Raji (cell line): Measurements from ENCODE around the gene STH.

ENCODE experiments used
- POLR2A ChIP-seq: IDR thresholded peaks from 2 replicates; pipeline ENCODE4 v1.6.1; 2011; ENCODE audit warnings: low read depth, low read length, control low read depth; ENCODE audit not compliant: insufficient read depth

The STH gene

DNA sequence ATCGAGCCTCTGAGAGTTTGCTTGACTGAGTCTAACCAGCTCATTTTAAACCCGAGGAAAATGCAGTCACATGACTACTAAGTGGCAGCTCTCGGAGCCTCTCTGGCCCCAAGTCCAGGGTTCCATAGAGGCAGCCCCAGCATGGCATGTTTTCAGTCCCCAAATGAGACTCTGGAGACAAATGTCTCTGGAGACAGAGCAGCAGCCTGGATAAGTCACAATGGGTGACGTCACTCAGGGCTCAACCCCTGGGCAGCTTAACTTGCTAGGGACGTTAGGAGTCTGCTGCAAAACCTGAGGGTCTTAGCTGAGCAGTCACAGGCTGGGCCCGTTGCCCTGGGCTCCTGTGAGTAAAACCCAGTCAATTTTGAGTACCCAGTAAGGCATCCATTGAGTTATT, 6.9 kb upstream of the STH start:
- no peak for TF ChIP-seq POLR2A

DNA sequence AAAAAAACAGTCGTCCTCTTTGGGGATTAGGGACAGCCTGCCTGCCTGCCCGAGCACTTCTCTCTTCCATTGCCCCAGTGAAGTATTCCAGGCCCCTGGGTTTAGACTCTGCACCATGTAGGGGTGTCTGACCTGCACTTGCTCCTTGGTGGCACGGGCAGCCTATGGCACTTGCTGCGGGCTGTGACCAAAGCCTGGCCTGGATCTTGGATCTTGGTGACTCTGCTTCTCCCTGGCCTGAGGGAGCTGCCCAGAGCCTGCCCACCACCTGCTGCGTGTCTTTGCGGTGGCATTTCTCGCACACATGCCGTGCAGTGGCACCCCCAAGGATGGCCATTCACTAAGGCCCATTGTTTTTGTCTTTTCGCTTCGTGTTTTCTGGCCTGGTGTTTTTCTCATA, 6.1 kb upstream of the STH start:
- TF ChIP-seq POLR2A: no peak

DNA sequence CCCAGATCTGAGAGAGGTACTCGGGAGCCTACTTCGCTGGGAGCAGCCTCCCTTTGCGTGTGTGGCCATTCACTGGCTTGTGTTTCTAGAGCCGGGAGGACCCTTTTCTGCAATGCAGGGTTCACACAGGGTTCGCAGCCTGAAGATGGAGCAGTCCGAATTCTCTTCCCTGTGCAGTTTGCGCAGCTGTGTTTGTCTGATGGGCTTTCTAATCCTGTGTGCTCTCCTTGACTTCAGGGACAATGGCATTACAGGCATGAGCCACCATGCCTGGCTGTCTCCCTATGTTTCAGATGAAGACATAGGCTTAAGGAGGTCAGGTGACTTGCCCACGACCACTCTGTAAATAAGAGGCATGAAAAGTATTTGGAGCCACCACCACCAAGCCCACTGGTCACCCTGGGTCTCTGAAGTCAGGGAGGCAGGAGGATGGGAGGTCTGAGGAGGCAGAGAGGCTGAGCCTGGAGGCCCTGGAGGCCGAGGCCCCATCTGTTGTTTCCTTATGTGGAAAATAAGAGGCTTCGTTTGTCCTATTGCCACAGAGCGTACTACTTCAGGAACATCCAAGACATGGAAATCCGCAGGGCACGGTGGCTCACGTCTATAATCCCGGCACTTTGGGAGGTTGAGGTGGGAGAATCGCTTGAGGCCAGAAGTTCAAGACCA, 5.0 kb upstream of the STH start:
- no peak for TF ChIP-seq POLR2A

DNA sequence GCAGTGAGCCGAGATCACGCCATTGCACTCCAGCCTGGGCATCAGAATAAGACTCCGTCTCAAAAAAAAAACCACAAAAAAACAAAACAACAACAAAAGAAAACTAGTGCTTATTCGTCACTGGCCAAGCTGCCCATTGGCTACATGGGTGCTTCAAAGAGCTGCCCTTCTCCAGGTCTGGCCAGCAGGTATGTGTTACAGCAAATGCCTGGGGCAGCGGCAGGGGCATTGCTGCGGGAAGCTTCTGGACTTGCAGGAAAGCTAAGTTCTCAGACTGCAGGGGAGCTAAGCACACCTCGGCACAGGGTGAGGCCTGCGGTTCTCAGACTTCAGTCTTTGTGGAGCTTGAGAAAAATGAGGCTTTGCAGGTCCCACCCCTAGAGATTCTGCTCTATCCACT, 4.1 kb upstream of the STH start:
- TF ChIP-seq POLR2A: no peak

DNA sequence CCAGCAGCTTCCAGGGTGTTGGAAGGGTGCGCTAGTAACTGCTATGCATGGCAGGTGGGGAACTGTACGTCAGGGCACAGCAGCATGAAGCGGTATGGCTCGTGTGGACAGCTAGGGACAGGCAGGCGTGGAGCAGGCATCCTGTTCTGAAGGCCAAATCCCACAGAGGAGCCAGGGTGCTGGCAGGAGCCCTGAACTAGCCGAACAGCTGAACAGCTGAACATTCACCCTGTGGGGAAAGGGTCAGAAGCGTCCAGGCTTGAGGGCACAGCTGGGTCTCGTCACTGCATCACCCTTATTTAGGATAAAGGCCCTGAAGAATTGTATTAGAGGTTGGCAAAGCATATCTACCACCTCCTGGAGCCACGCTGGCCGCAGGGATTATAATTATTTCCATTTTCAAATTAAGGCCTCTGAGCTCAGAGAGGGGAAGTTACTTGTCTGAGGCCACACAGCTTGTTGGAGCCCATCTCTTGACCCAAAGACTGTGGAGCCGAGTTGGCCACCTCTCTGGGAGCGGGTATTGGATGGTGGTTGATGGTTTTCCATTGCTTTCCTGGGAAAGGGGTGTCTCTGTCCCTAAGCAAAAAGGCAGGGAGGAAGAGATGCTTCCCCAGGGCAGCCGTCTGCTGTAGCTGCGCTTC, 3.3 kb upstream of the STH start:
- TF ChIP-seq POLR2A: no peak

DNA sequence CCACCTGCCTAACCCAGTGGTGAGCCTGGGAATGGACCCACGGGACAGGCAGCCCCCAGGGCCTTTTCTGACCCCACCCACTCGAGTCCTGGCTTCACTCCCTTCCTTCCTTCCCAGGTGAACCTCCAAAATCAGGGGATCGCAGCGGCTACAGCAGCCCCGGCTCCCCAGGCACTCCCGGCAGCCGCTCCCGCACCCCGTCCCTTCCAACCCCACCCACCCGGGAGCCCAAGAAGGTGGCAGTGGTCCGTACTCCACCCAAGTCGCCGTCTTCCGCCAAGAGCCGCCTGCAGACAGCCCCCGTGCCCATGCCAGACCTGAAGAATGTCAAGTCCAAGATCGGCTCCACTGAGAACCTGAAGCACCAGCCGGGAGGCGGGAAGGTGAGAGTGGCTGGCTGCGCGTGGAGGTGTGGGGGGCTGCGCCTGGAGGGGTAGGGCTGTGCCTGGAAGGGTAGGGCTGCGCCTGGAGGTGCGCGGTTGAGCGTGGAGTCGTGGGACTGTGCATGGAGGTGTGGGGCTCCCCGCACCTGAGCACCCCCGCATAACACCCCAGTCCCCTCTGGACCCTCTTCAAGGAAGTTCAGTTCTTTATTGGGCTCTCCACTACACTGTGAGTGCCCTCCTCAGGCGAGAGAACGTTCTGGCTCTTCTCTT, 2.6 kb upstream of the STH start:
- no peak for TF ChIP-seq POLR2A

DNA sequence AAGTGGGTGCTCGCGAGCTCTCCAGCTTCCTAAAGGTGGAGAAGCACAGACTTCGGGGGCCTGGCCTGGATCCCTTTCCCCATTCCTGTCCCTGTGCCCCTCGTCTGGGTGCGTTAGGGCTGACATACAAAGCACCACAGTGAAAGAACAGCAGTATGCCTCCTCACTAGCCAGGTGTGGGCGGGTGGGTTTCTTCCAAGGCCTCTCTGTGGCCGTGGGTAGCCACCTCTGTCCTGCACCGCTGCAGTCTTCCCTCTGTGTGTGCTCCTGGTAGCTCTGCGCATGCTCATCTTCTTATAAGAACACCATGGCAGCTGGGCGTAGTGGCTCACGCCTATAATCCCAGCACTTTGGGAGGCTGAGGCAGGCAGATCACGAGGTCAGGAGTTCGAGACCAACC, 1.9 kb upstream of the STH start:
- TF ChIP-seq POLR2A: no peak

DNA sequence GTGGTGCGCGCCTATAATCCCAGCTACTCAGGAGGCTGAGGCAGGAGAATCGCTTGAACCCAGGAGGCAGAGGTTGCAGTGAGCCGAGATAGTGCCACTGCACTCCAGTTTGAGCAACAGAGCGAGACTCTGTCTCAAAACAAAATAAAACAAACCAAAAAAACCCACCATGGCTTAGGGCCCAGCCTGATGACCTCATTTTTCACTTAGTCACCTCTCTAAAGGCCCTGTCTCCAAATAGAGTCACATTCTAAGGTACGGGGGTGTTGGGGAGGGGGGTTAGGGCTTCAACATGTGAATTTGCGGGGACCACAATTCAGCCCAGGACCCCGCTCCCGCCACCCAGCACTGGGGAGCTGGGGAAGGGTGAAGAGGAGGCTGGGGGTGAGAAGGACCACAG, 1.4 kb upstream of the STH start:
- no peak for TF ChIP-seq POLR2A

DNA sequence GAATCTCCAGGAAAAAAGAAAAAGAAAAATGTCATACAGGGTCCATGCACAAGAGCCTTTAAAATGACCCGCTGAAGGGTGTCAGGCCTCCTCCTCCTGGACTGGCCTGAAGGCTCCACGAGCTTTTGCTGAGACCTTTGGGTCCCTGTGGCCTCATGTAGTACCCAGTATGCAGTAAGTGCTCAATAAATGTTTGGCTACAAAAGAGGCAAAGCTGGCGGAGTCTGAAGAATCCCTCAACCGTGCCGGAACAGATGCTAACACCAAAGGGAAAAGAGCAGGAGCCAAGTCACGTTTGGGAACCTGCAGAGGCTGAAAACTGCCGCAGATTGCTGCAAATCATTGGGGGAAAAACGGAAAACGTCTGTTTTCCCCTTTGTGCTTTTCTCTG, 845 bp downstream of the STH start:
- TF ChIP-seq POLR2A: no peak

DNA sequence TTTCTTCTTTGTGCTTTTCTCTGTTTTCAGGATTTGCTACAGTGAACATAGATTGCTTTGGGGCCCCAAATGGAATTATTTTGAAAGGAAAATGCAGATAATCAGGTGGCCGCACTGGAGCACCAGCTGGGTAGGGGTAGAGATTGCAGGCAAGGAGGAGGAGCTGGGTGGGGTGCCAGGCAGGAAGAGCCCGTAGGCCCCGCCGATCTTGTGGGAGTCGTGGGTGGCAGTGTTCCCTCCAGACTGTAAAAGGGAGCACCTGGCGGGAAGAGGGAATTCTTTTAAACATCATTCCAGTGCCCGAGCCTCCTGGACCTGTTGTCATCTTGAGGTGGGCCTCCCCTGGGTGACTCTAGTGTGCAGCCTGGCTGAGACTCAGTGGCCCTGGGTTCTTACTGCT, 1.2 kb downstream of the STH start:
- no peak for TF ChIP-seq POLR2A

DNA sequence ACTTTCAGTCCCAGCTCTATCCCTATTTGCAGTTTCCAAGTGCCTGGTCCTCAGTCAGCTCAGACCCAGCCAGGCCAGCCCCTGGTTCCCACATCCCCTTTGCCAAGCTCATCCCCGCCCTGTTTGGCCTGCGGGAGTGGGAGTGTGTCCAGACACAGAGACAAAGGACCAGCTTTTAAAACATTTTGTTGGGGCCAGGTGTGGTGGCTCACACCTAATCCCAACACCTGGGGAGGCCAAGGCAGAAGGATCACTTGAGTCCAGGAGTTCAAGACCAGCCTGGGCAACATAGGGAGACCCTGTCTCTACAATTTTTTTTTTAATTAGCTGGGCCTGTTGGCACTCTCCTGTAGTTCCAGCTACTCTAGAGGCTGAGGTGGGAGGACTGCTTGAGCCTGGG, 1.7 kb downstream of the STH start:
- TF ChIP-seq POLR2A: no peak

DNA sequence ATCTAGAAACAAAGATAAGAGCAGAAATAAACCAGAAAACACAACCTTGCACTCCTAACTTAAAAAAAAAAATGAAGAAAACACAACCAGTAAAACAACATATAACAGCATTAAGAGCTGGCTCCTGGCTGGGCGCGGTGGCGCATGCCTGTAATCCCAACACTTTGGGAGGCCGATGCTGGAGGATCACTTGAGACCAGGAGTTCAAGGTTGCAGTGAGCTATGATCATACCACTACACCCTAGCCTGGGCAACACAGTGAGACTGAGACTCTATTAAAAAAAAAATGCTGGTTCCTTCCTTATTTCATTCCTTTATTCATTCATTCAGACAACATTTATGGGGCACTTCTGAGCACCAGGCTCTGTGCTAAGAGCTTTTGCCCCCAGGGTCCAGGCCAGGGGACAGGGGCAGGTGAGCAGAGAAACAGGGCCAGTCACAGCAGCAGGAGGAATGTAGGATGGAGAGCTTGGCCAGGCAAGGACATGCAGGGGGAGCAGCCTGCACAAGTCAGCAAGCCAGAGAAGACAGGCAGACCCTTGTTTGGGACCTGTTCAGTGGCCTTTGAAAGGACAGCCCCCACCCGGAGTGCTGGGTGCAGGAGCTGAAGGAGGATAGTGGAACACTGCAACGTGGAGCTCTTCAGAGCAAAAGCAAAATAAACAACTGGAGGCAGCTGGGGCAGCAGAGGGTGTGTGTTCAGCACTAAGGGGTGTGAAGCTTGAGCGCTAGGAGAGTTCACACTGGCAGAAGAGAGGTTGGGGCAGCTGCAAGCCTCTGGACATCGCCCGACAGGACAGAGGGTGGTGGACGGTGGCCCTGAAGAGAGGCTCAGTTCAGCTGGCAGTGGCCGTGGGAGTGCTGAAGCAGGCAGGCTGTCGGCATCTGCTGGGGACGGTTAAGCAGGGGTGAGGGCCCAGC, 2.6 kb downstream of the STH start:
- TF ChIP-seq POLR2A: no peak

DNA sequence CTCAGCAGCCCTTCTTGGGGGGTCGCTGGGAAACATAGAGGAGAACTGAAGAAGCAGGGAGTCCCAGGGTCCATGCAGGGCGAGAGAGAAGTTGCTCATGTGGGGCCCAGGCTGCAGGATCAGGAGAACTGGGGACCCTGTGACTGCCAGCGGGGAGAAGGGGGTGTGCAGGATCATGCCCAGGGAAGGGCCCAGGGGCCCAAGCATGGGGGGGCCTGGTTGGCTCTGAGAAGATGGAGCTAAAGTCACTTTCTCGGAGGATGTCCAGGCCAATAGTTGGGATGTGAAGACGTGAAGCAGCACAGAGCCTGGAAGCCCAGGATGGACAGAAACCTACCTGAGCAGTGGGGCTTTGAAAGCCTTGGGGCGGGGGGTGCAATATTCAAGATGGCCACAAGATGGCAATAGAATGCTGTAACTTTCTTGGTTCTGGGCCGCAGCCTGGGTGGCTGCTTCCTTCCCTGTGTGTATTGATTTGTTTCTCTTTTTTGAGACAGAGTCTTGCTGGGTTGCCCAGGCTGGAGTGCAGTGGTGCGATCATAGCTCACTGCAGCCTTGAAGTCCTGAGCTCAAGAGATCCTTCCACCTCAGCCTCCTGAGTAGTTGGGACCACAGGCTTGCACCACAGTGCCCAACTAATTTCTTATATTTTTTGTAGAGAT, 3.4 kb downstream of the STH start:
- TF ChIP-seq POLR2A: no peak

DNA sequence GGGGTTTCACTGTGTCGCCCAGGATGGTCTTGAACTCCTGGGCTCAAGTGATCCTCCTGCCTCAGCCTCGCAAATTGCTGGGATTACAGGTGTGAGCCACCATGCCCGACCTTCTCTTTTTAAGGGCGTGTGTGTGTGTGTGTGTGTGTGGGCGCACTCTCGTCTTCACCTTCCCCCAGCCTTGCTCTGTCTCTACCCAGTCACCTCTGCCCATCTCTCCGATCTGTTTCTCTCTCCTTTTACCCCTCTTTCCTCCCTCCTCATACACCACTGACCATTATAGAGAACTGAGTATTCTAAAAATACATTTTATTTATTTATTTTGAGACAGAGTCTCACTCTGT, 3.9 kb downstream of the STH start:
- TF ChIP-seq POLR2A: no peak

DNA sequence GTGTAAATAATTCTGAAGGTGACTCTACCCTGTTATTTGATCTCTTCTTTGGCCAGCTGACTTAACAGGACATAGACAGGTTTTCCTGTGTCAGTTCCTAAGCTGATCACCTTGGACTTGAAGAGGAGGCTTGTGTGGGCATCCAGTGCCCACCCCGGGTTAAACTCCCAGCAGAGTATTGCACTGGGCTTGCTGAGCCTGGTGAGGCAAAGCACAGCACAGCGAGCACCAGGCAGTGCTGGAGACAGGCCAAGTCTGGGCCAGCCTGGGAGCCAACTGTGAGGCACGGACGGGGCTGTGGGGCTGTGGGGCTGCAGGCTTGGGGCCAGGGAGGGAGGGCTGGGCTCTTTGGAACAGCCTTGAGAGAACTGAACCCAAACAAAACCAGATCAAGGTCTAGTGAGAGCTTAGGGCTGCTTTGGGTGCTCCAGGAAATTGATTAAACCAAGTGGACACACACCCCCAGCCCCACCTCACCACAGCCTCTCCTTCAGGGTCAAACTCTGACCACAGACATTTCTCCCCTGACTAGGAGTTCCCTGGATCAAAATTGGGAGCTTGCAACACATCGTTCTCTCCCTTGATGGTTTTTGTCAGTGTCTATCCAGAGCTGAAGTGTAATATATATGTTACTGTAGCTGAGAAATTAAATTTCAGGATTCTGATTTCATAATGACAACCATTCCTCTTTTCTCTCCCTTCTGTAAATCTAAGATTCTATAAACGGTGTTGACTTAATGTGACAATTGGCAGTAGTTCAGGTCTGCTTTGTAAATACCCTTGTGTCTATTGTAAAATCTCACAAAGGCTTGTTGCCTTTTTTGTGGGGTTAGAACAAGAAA, 5.1 kb downstream of the STH start:
- TF ChIP-seq POLR2A: no peak

DNA sequence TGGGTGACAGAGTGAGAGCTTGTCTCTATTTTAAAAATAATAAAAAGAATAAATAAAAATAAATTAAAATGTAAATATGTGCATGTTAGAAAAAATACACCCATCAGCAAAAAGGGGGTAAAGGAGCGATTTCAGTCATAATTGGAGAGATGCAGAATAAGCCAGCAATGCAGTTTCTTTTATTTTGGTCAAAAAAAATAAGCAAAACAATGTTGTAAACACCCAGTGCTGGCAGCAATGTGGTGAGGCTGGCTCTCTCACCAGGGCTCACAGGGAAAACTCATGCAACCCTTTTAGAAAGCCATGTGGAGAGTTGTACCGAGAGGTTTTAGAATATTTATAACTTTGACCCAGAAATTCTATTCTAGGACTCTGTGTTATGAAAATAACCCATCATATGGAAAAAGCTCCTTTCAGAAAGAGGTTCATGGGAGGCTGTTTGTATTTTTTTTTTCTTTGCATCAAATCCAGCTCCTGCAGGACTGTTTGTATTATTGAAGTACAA, 8.5 kb downstream of the STH start:
- no peak for TF ChIP-seq POLR2A
